ENCODE results near the gene DCTD. TPM values are rescaled to one million over a fixed set of nuclear protein-coding genes. Genes with fewer than 3 reads are reported as not detected.

DCTD gene
- total and polyA plus RNA-seq, 2 donors (not counting 1 experiment from before 2014, with no cell fraction given), result 88.8 to 182 TPM

GRCh38 chr4:182921608-182922007 lies 4.4 kb upstream of the DCTD start:
- TF ChIP-seq CTCF (conservative IDR thresholded peaks at IDR 0.05 in 1 of 2, IDR thresholded peaks at IDR 0.05 in 1 of 2; ENCODE audit: low read depth in 1 of 2, low read length in 2 of 2), result no peak
- TF ChIP-seq EZH2 (IDR thresholded peaks at IDR 0.05; ENCODE audit: low read length, missing control alignments), result no peak
- no peaks in the 10 kb centered on the region for H4K20me1 ChIP-seq (ENCODE audit: control insufficient read depth, extremely low read depth, insufficient read depth, low read length)
- H3K9ac ChIP-seq (ENCODE audit: insufficient read depth, low read length), result no peak overlapping the region
- no peak for DNase-seq (ENCODE audit: low read depth in 2 of 2)
- no peaks in the 10 kb centered on the region for H3K9me3 ChIP-seq (ENCODE audit: control insufficient read depth, insufficient read depth, low read depth, low read length)
- peaks cover 2% of the 10 kb centered on the region for H3K79me2 ChIP-seq (ENCODE audit: control insufficient read depth, insufficient read depth, low read length)
- H3K4me1 ChIP-seq (ENCODE audit: control insufficient read depth, extremely low read depth, insufficient read depth, low read length), result peaks cover 10% of the 10 kb centered on the region
- H2AFZ ChIP-seq (ENCODE audit: low read length), result no peak overlapping the region
- H3K27ac ChIP-seq (ENCODE audit: insufficient read depth, low read length), result no peak overlapping the region
- no peaks in the 10 kb centered on the region for H3K27me3 ChIP-seq (ENCODE audit: control insufficient read depth, insufficient read depth, low read length)
- H3K36me3 ChIP-seq (ENCODE audit: control insufficient read depth, insufficient read depth, low read length), result no peaks in the 10 kb centered on the region
- H3K4me2 ChIP-seq (ENCODE audit: extremely low read depth, insufficient read depth, low read length), result no peak overlapping the region
- no peak overlapping the region for H3K4me3 ChIP-seq (replicated peaks in 1 of 4; ENCODE audit: control extremely low read depth in 1 of 4, insufficient read depth in 1 of 4, low read depth in 3 of 4, low read length in 4 of 4)

GRCh38 chr4:182920676-182921075 lies 3.5 kb upstream of the DCTD start:
- Histone ChIP-seq H3K4me3 (replicated peaks in 1 of 4; ENCODE audit: control extremely low read depth in 1 of 4, insufficient read depth in 1 of 4, low read depth in 3 of 4, low read length in 4 of 4) (no peak overlapping the region), H3K4me1 (ENCODE audit: control insufficient read depth, extremely low read depth, insufficient read depth, low read length) (peaks cover 15% of the 10 kb centered on the region), H3K9me3 (ENCODE audit: control insufficient read depth, insufficient read depth, low read depth, low read length) (no peaks in the 10 kb centered on the region), H3K9ac (ENCODE audit: insufficient read depth, low read length) (no peak overlapping the region), H4K20me1 (ENCODE audit: control insufficient read depth, extremely low read depth, insufficient read depth, low read length) (no peaks in the 10 kb centered on the region), H3K36me3 (ENCODE audit: control insufficient read depth, insufficient read depth, low read length) (no peaks in the 10 kb centered on the region), H2AFZ (ENCODE audit: low read length) (no peak overlapping the region), H3K4me2 (ENCODE audit: extremely low read depth, insufficient read depth, low read length) (no peak overlapping the region), H3K27me3 (ENCODE audit: control insufficient read depth, insufficient read depth, low read length) (no peaks in the 10 kb centered on the region), H3K27ac (ENCODE audit: insufficient read depth, low read length) (no peak overlapping the region), H3K79me2 (ENCODE audit: control insufficient read depth, insufficient read depth, low read length) (peaks cover 11% of the 10 kb centered on the region)
- DNase-seq (ENCODE audit: low read depth in 2 of 2), result no peak
- TF ChIP-seq CTCF (conservative IDR thresholded peaks at IDR 0.05 in 1 of 2, IDR thresholded peaks at IDR 0.05 in 1 of 2; ENCODE audit: low read depth in 1 of 2, low read length in 2 of 2), result no peak
- TF ChIP-seq EZH2 (IDR thresholded peaks at IDR 0.05; ENCODE audit: low read length, missing control alignments), result no peak

- Histone ChIP-seq H3K4me2 (ENCODE audit: extremely low read depth, insufficient read depth, low read length) (no peak overlapping the region), H2AFZ (ENCODE audit: low read length) (no peak overlapping the region), H3K27ac (ENCODE audit: insufficient read depth, low read length) (no peak overlapping the region), H3K79me2 (ENCODE audit: control insufficient read depth, insufficient read depth, low read length) (peaks cover 17% of the 10 kb centered on the region), H3K27me3 (ENCODE audit: control insufficient read depth, insufficient read depth, low read length) (no peaks in the 10 kb centered on the region), H3K9me3 (ENCODE audit: control insufficient read depth, insufficient read depth, low read depth, low read length) (no peaks in the 10 kb centered on the region), H3K36me3 (ENCODE audit: control insufficient read depth, insufficient read depth, low read length) (peaks cover 10% of the 10 kb centered on the region), H3K4me3 (replicated peaks in 1 of 4; ENCODE audit: control extremely low read depth in 1 of 4, insufficient read depth in 1 of 4, low read depth in 3 of 4, low read length in 4 of 4) (no peak overlapping the region), H4K20me1 (ENCODE audit: control insufficient read depth, extremely low read depth, insufficient read depth, low read length) (no peaks in the 10 kb centered on the region), H3K9ac (ENCODE audit: insufficient read depth, low read length) (no peak overlapping the region), H3K4me1 (ENCODE audit: control insufficient read depth, extremely low read depth, insufficient read depth, low read length) (peaks cover 14% of the 10 kb centered on the region)
- TF ChIP-seq CTCF (conservative IDR thresholded peaks at IDR 0.05 in 1 of 2, IDR thresholded peaks at IDR 0.05 in 1 of 2; ENCODE audit: low read depth in 1 of 2, low read length in 2 of 2) (no peak), EZH2 (IDR thresholded peaks at IDR 0.05; ENCODE audit: low read length, missing control alignments) (no peak)
- no peak for DNase-seq (ENCODE audit: low read depth in 2 of 2)
Measured at GRCh38 chr4:182918791-182919302, 1.7 kb upstream of the DCTD start.

All from fibroblast of lung (primary cell).